Measurements from ENCODE around the gene FAM114A2.

FAM114A2 gene

GRCh38 chr5:154005648-154006047, 33.1 kb downstream of the FAM114A2 start:
- Histone ChIP-seq H3K27me3 (ENCODE audit: insufficient read depth, low read length) (no peaks in the 10 kb centered on the region), H2AFZ (ENCODE audit: low read length) (no peak overlapping the region), H3K4me1 (ENCODE audit: insufficient read depth, low read length, severe bottlenecking) (no peaks in the 10 kb centered on the region), H4K20me1 (ENCODE audit: insufficient read depth, low read length) (no peaks in the 10 kb centered on the region), H3K27ac (ENCODE audit: low read depth, low read length, poor library complexity, severe bottlenecking) (no peak overlapping the region), H3K4me2 (ENCODE audit: low read length) (no peak overlapping the region), H3K9me3 (ENCODE audit: low read length) (no peaks in the 10 kb centered on the region), H3K4me3 (ENCODE audit: low read depth, low read length, poor library complexity, severe bottlenecking) (no peak overlapping the region), H3K79me2 (ENCODE audit: insufficient read depth, low read length) (no peaks in the 10 kb centered on the region), H3F3A (ENCODE audit: insufficient read depth, low read length) (no peaks in the 10 kb centered on the region; the same call in 1 of the 2 replicates), H3K36me3 (ENCODE audit: insufficient read depth, low read length) (peaks cover 15% of the 10 kb centered on the region), H3K9ac (ENCODE audit: low read length) (no peak overlapping the region), H3K9me2 (ENCODE audit: low read depth, low read length) (no peaks in the 10 kb centered on the region)
- TF ChIP-seq EZH2 (IDR thresholded peaks at IDR 0.05; ENCODE audit: borderline replicate concordance, low read length): no peak
- TF ChIP-seq, protein P1, sequence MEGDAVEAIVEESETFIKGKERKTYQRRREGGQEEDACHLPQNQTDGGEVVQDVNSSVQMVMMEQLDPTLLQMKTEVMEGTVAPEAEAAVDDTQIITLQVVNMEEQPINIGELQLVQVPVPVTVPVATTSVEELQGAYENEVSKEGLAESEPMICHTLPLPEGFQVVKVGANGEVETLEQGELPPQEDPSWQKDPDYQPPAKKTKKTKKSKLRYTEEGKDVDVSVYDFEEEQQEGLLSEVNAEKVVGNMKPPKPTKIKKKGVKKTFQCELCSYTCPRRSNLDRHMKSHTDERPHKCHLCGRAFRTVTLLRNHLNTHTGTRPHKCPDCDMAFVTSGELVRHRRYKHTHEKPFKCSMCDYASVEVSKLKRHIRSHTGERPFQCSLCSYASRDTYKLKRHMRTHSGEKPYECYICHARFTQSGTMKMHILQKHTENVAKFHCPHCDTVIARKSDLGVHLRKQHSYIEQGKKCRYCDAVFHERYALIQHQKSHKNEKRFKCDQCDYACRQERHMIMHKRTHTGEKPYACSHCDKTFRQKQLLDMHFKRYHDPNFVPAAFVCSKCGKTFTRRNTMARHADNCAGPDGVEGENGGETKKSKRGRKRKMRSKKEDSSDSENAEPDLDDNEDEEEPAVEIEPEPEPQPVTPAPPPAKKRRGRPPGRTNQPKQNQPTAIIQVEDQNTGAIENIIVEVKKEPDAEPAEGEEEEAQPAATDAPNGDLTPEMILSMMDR (IDR thresholded peaks at IDR 0.05; ENCODE audit: low read length): no peak

DNA sequence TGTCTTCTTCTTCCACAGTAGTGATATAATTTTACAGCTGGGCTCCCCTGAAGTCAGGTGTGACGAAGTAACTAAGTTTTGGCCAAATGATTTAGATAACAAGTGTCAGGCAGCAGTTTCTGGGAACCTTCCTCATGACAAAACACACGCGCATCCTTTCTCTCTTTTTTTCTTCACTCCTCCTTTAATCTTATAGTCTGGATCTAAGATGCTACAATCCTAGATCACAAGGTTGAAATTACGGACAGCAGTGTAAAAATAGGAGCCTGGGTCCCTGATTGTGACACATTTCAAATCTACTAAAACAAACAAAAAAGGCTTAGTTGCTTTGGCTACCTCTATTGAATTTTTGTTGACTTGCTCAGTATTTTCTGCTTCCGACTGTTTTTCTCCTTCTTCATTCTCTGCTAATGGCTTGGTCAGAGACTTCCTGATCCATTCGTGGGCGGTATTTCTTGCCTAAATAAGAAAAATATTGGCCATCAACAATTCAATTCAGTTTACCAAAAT, 36.1 kb downstream of the FAM114A2 start:
- no peaks in the 10 kb centered on the region for H4K20me1 ChIP-seq (ENCODE audit: insufficient read depth, low read length)

DNA sequence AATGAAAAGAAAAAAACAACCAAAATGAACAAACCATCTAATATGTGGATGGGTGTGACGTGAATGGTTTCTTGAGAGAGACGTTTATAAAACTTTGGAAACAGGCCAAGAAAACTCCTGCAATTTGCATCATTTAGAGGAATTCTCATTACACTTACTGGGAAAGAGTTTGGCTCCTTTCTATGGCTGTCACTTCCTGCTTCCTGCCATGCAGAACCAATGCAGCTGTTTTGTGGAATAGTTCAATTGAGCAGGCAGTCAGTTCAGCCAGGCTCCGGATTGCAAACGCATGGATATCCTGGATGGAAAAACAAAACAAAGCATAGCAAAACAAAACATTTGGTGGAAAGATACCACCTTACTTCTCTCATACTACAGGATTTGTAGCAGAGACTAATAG, 36.6 kb downstream of the FAM114A2 start:
- peaks cover 36% of the 10 kb centered on the region for H3K36me3 ChIP-seq (ENCODE audit: insufficient read depth, low read length)
- H2AFZ ChIP-seq (ENCODE audit: low read length): no peak overlapping the region
- H3F3A ChIP-seq (ENCODE audit: insufficient read depth, low read length): no peaks in the 10 kb centered on the region; the same call in 1 of the 2 replicates
- H3K4me2 ChIP-seq (ENCODE audit: low read length): no peak overlapping the region
- H3K9me2 ChIP-seq (ENCODE audit: low read depth, low read length): no peaks in the 10 kb centered on the region
- no peaks in the 10 kb centered on the region for H3K27me3 ChIP-seq (ENCODE audit: insufficient read depth, low read length)
- no peaks in the 10 kb centered on the region for H3K79me2 ChIP-seq (ENCODE audit: insufficient read depth, low read length)
- H3K9me3 ChIP-seq (ENCODE audit: low read length): no peaks in the 10 kb centered on the region
- no peaks in the 10 kb centered on the region for H3K4me1 ChIP-seq (ENCODE audit: insufficient read depth, low read length, severe bottlenecking)
- H3K9ac ChIP-seq (ENCODE audit: low read length): no peak overlapping the region
- H4K20me1 ChIP-seq (ENCODE audit: insufficient read depth, low read length): no peaks in the 10 kb centered on the region
- no peak overlapping the region for H3K27ac ChIP-seq (ENCODE audit: low read depth, low read length, poor library complexity, severe bottlenecking)
- no peak for TF ChIP-seq EZH2 (IDR thresholded peaks at IDR 0.05; ENCODE audit: borderline replicate concordance, low read length)
- TF ChIP-seq, protein P1 (IDR thresholded peaks at IDR 0.05; ENCODE audit: low read length): no peak
- H3K4me3 ChIP-seq (ENCODE audit: low read depth, low read length, poor library complexity, severe bottlenecking): no peak overlapping the region

More for the DNA sequence above, 36.1 kb downstream of the FAM114A2 start:
- no peaks in the 10 kb centered on the region for H3K4me1 ChIP-seq (ENCODE audit: insufficient read depth, low read length, severe bottlenecking)
- H3K4me2 ChIP-seq (ENCODE audit: low read length): no peak overlapping the region
- no peaks in the 10 kb centered on the region; the same call in 1 of the 2 replicates for H3F3A ChIP-seq (ENCODE audit: insufficient read depth, low read length)
- no peak overlapping the region for H3K4me3 ChIP-seq (ENCODE audit: low read depth, low read length, poor library complexity, severe bottlenecking)
- H3K9ac ChIP-seq (ENCODE audit: low read length): no peak overlapping the region
- no peak overlapping the region for H3K27ac ChIP-seq (ENCODE audit: low read depth, low read length, poor library complexity, severe bottlenecking)
- H3K79me2 ChIP-seq (ENCODE audit: insufficient read depth, low read length): no peaks in the 10 kb centered on the region
- H3K9me3 ChIP-seq (ENCODE audit: low read length): no peaks in the 10 kb centered on the region
- no peak for TF ChIP-seq EZH2 (IDR thresholded peaks at IDR 0.05; ENCODE audit: borderline replicate concordance, low read length)
- TF ChIP-seq, protein P1 (IDR thresholded peaks at IDR 0.05; ENCODE audit: low read length): no peak
- peaks cover 31% of the 10 kb centered on the region for H3K36me3 ChIP-seq (ENCODE audit: insufficient read depth, low read length)
- H3K27me3 ChIP-seq (ENCODE audit: insufficient read depth, low read length): no peaks in the 10 kb centered on the region
- H2AFZ ChIP-seq (ENCODE audit: low read length): no peak overlapping the region
- H3K9me2 ChIP-seq (ENCODE audit: low read depth, low read length): no peaks in the 10 kb centered on the region

All from OCI-LY1 (cell line).